Suprapubic skin (tissue), 3 donors: ENCODE results near the gene FMN1.

Experiments
- CTCF ChIP-seq, 2 donors: fragments of 200-600 bp in 1 of 2; fragments of 450-650 bp in 1 of 2; sonication (generic) in 1 of 2; IDR thresholded peaks; one replicate each; pipeline ENCODE4 v1.5.1; 2016 to 2019; ENCODE audit warnings: antibody characterized with exemption in 2 of 2, mild to moderate bottlenecking in 1 of 2, moderate library complexity in 1 of 2
- POLR2AphosphoS5 ChIP-seq, 3 donors: sonication (generic); formaldehyde crosslinking; IDR thresholded peaks; one replicate each; pipeline ENCODE4 v1.6.1; 2017; ENCODE audit warnings: antibody characterized with exemption in 3 of 3

GRCh38 chr15:33009603-33010002, 184.9 kb downstream of the FMN1 start:
- TF ChIP-seq CTCF (IDR thresholded peaks at IDR 0.05) (no peak), POLR2AphosphoS5 (IDR thresholded peaks at IDR 0.05) (no peak)
